GM13977 (cell line): ENCODE results near the gene CASKIN2.

Experiments
- DNase-seq: peaks from one replicate; pipeline ENCODE4 v3.0.0; 2012; ENCODE audit warnings: low spot score
- in situ Hi-C: fragments of 300-500 bp; cut with MboI; formaldehyde crosslinking; loops from one replicate; pipeline ENCODE4 v1.12.0; 2022; ENCODE audit warnings: low sequenced_read_pairs, low pct_unique_long_range_greater_than_20kb, mixed read lengths, inconsistent platforms; ENCODE audit not compliant: unreplicated experiment
- TF ChIP-seq, protein P1 (sequence below): IDR thresholded peaks from 2 replicates; pipeline ENCODE4 v1.5.1; 2012; ENCODE audit warnings: mild to moderate bottlenecking, control low read depth; ENCODE audit not compliant: insufficient read depth; ENCODE audit errors: extremely low read depth, missing control alignments

Gene CASKIN2

DNA sequence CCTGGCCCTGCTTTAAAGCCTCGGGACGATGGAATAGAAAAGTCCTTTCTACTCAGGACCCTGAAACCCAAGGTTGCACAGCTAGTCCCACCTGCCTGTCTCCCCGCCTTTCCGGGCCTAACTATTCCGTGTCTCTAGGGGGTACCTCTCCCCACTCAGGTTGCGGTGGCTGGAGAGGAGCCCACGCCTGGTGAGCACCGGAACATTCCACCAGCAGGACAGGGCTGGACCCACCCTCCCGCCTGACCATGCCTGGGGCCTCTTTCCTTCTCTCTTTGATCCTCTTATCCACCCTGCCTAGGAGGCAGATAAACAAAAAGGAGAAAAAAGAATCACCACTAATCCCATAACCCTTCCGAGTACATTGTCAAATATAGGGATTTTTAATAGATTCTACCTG is 21.0 kb upstream of the CASKIN2 start:
- in situ Hi-C loops = no loop called here
- no peak for DNase-seq
- TF ChIP-seq, protein P1, sequence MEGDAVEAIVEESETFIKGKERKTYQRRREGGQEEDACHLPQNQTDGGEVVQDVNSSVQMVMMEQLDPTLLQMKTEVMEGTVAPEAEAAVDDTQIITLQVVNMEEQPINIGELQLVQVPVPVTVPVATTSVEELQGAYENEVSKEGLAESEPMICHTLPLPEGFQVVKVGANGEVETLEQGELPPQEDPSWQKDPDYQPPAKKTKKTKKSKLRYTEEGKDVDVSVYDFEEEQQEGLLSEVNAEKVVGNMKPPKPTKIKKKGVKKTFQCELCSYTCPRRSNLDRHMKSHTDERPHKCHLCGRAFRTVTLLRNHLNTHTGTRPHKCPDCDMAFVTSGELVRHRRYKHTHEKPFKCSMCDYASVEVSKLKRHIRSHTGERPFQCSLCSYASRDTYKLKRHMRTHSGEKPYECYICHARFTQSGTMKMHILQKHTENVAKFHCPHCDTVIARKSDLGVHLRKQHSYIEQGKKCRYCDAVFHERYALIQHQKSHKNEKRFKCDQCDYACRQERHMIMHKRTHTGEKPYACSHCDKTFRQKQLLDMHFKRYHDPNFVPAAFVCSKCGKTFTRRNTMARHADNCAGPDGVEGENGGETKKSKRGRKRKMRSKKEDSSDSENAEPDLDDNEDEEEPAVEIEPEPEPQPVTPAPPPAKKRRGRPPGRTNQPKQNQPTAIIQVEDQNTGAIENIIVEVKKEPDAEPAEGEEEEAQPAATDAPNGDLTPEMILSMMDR = no peak

DNA sequence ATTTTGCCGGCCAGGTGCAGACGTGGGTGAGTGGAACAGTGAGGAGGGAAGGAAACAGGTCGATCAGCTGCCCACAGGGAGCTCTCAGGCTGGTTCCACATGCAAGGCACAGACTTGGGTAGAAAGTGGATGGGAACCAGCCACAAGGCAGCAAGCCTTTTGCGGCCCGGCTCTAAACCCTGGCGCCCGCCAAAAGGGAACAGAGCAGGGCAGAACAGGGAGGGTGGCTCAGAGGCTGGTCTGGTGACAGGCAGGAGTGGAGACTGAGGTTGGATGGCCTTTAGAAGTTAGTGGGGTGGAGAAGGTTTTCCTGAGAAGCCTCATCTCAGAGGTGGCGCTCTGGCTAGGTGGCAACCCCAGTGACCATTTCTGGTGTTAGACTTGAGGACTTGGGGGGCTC is 20.5 kb upstream of the CASKIN2 start:
- TF ChIP-seq, protein P1 = no peak

DNA sequence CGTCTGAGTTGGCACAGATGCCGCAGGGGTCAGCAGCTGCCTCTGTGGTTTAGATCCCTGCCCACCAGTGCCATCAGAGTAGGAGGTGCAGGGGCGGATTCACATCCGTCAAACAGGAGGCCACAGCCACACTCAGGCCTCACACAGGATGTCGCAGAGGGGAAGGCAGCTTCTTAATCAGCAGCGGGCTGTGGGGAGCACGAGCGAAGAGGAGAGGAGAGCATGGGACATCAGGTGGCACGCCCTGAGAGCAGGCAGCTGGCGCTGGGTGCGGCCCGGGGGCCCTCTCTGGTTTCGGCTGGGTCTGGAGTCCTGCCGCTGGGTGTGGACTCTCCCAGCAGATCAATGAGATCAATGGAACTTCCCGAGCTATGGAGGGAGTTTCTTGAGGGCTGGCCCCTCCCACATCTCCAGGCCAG is 19.8 kb upstream of the CASKIN2 start:
- in situ Hi-C loops = no loop called here
- TF ChIP-seq, protein P1 = no peak
- peak; percentile 61 for DNase-seq

More for the DNA sequence above, 20.5 kb upstream of the CASKIN2 start:
- in situ Hi-C loops = no loop called here
- no peak for DNase-seq

DNA sequence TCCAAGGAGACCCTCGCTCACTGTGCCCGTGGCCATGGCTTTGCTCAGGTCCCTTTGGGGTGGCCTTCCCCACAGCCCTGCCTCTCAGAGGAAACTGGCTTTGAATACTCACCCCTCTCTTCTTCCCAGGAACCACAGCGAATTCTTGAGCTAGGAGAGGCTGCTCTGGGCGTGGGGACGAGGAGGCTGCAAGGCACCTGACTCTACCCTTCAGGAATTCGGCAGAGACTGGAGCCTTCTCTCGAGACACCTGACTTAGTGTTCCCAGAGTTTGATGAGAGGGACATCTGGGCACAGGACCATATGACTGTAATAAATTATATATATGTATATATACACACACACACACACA is 16.4 kb upstream of the CASKIN2 start:
- TF ChIP-seq, protein P1 = no peak
- DNase-seq = no peak
- in situ Hi-C loops = no loop called here

- in situ Hi-C loops = no loop called here
- TF ChIP-seq, protein P1 = no peak
- DNase-seq = no peak
Observed at GRCh38 chr17:75530837-75531720, 15.7 kb upstream of the CASKIN2 start.

- in situ Hi-C loops = no loop called here
- DNase-seq = no peak
- TF ChIP-seq, protein P1 = no peak
Observed at GRCh38 chr17:75526555-75527270, 11.4 kb upstream of the CASKIN2 start.
